Stomach (tissue), 9 donors: ENCODE data around the gene EP300. TPM values are rescaled to one million over a fixed set of nuclear protein-coding genes. Genes with fewer than 3 reads are reported as not detected.

Experiments used
- DNase-seq, 2 donors: peaks; one replicate each; pipeline versions ENCODE4 v3.0.0 to v3.0.0-alpha.2; 2013 to 2019
- H3K27ac ChIP-seq, 5 donors: fragments of 200-600 bp in 4 of 5; sonication (generic) in 4 of 5; one replicate each; pipeline ENCODE4 v1.5.1; 2013 to 2019; ENCODE audit warnings: mild to moderate bottlenecking in 1 of 5, moderate library complexity in 1 of 5
- H3K27me3 ChIP-seq, 3 donors: fragments of 200-600 bp; sonication (generic); one replicate each; pipeline ENCODE4 v1.5.1; 2017 to 2019; ENCODE audit warnings: mixed run types in 1 of 3
- H3K36me3 ChIP-seq, 4 donors: fragments of 200-600 bp; sonication (generic); 1 replicate in 3 of 4; 2 replicates in 1 of 4; pipeline ENCODE4 v1.5.1; 2016 to 2019
- H3K4me1 ChIP-seq, 4 donors: fragments of 200-600 bp; sonication (generic); one replicate each; pipeline ENCODE4 v1.5.1; 2016 to 2019
- H3K4me3 ChIP-seq, 4 donors: fragments of 200-600 bp; sonication (generic) in 3 of 4; one replicate each; pipeline ENCODE4 v1.5.1; 2016 to 2019; ENCODE audit warnings: mild to moderate bottlenecking in 1 of 4
- H3K9me3 ChIP-seq, 4 donors: fragments of 200-600 bp; sonication (generic); one replicate each; pipeline ENCODE4 v1.5.1; 2016 to 2019
- CTCF ChIP-seq, 7 experiments: fragments of 450-650 bp in 4 of 7; fragments of 200-600 bp in 3 of 7; sonication (generic) in 3 of 7; IDR thresholded peaks; one replicate each; pipeline ENCODE4 v1.5.1; 2016 to 2019; ENCODE audit warnings: antibody characterized with exemption in 7 of 7, control low read depth in 2 of 7, mild to moderate bottlenecking in 1 of 7
- EP300 ChIP-seq: sonication (generic); formaldehyde crosslinking; IDR thresholded peaks from one replicate; pipeline ENCODE4 v1.6.1; 2017; ENCODE audit warnings: antibody characterized with exemption
- POLR2A ChIP-seq, 4 donors: fragments of 450-650 bp; IDR thresholded peaks; one replicate each; pipeline ENCODE4 v1.6.1; 2016; ENCODE audit warnings: antibody characterized with exemption in 4 of 4, control low read depth in 2 of 4, mild to moderate bottlenecking in 1 of 4, moderate library complexity in 1 of 4
- POLR2AphosphoS5 ChIP-seq, 3 donors: sonication (generic); formaldehyde crosslinking; IDR thresholded peaks; one replicate each; pipeline ENCODE4 v1.6.1; 2016; ENCODE audit warnings: antibody characterized with exemption in 3 of 3
- WGBS, 5 donors: extraction: QIAGEN DNeasy Blood & Tissue Kit in 3 of 5; methylation state at CpG; one replicate each; pipeline versions ENCODE4 v1.1.5 to v1.1.7; 2013 to 2018; 5-methylcytosine and 5-hydroxymethylcytosine counted together
- intact Hi-C: fragments of 100-400 bp; cut with DNase I; formaldehyde crosslinking; loops from one replicate; pipeline ENCODE4 v1.15.1; 2023; ENCODE audit warnings: low total_unique reads
- polyA plus RNA-seq, 3 donors: library from polyadenylated mRNA; stranded (reverse); fragments of 200-250 nt; gene quantifications; one replicate each; pipeline ENCODE4 v1.2.3, GENCODE V29; 2013
- total RNA-seq, 5 donors: library from RNA; depleted of rRNA; stranded (reverse); fragments of >200 nt; gene quantifications; one replicate each; pipeline versions ENCODE4 v1.1.0 to v1.2.3, GENCODE V29; 2014 to 2016
- donor health status: healthy with polysubstance abuse.
- donor health status: Bipolar disorder and iron deficiency.
- donor health status: healthy.

The EP300 gene
- total and polyA plus RNA-seq, 8 donors = 4.3 to 164 (median 81.5) TPM

- Histone ChIP-seq H3K4me3 (peak overlapping the region; percentile 68 to 81 (median 70)), H3K36me3 (no peaks in the 10 kb centered on the region), H3K27ac (peak overlapping the region; percentile 58 to 78 (median 66)), H3K27me3 (no peaks in the 10 kb centered on the region), H3K4me1 (peaks cover 8 to 29% (median 27%) of the 10 kb centered on the region in 4 donors), H3K9me3 (no peaks in the 10 kb centered on the region)
- intact Hi-C loops = no loop called here
- peak in 1 of 7 experiments; percentile 17 for TF ChIP-seq CTCF (IDR thresholded peaks at IDR 0.05)
- no peak for TF ChIP-seq EP300
- no peak for TF ChIP-seq POLR2A (IDR thresholded peaks at IDR 0.05)
- peak in 2 of 3 donors; percentile 64 to 79 for TF ChIP-seq POLR2AphosphoS5 (IDR thresholded peaks at IDR 0.05)
- peak; percentile 83 to 93 for DNase-seq
- 0 to 1% (median 0%) methylated on average over 18 to 84 of the region's 91 CpGs for WGBS, 5 donors
Measured at GRCh38 chr22:41197038-41197972, 104.9 kb downstream of the EP300 start.

- intact Hi-C loops = no loop called here
- TF ChIP-seq POLR2A (IDR thresholded peaks at IDR 0.05) = no peak
- no peak for TF ChIP-seq EP300
- TF ChIP-seq POLR2AphosphoS5 (IDR thresholded peaks at IDR 0.05) = no peak
- DNase-seq = peak; percentile 50 to 64
- Histone ChIP-seq H3K27me3 (no peaks in the 10 kb centered on the region), H3K4me3 (peak overlapping the region; percentile 68 to 81 (median 70)), H3K4me1 (peaks cover 8 to 29% (median 27%) of the 10 kb centered on the region in 4 donors), H3K9me3 (no peaks in the 10 kb centered on the region), H3K36me3 (no peaks in the 10 kb centered on the region), H3K27ac (peak overlapping the region in 4 of 5 donors; percentile 58 to 75 (median 65))
- WGBS, 5 donors = 1 to 6% (median 2%) methylated on average over 9 of the region's 9 CpGs
Measured at GRCh38 chr22:41198027-41198580, 105.7 kb downstream of the EP300 start.

- H3K9me3 ChIP-seq = no peaks in the 10 kb centered on the region
- TF ChIP-seq POLR2AphosphoS5 (IDR thresholded peaks at IDR 0.05) (peak in 1 of 3 donors; percentile 57), EP300 (no peak)
- peaks cover 13 to 43% (median 34%) of the 10 kb centered on the region in 4 donors for H3K4me1 ChIP-seq
- DNase-seq = peak in 1 of 2 donors; percentile 87
- peak overlapping the region; percentile 23 to 67 (median 59) for H3K27ac ChIP-seq
- H3K27me3 ChIP-seq = no peaks in the 10 kb centered on the region
- intact Hi-C loops = no loop called here
- WGBS, 5 donors = 16 to 45% (median 32%) methylated on average over 10 of the region's 10 CpGs
- peak overlapping the region in 1 of 4 donors; percentile 17 for H3K4me3 ChIP-seq
- no peaks in the 10 kb centered on the region for H3K36me3 ChIP-seq
Measured at GRCh38 chr22:41201141-41201540, 108.7 kb downstream of the EP300 start.

GRCh38 chr22:41203118-41203517, 110.7 kb downstream of the EP300 start:
- intact Hi-C loops = no loop called here

More at GRCh38 chr22:41203118-41203517, 110.7 kb downstream of the EP300 start:
- H3K4me1 ChIP-seq = peaks cover 12 to 34% (median 29%) of the 10 kb centered on the region in 4 donors
- H3K9me3 ChIP-seq = no peaks in the 10 kb centered on the region
- TF ChIP-seq CTCF (IDR thresholded peaks at IDR 0.05) (no peak), EP300 (no peak), POLR2AphosphoS5 (IDR thresholded peaks at IDR 0.05) (no peak), POLR2A (IDR thresholded peaks at IDR 0.05) (no peak)
- no peak overlapping the region for H3K27ac ChIP-seq
- WGBS, 5 donors = 88 to 96% (median 92%) methylated on average over 2 of the region's 2 CpGs
- no peak overlapping the region for H3K4me3 ChIP-seq
- DNase-seq = no peak
- H3K27me3 ChIP-seq = no peaks in the 10 kb centered on the region
- H3K36me3 ChIP-seq = peaks cover 0 to 3% (median 0%) of the 10 kb centered on the region in 4 donors
